Caki2 (cell line): Measurements from ENCODE around the gene MAST4. TPM values are rescaled to one million over a fixed set of nuclear protein-coding genes. Genes with fewer than 3 reads are reported as not detected.

Source experiments
- DNase-seq: peaks from one replicate; pipeline ENCODE4 v3.0.0-alpha.2; 2015; ENCODE audit warnings: low read depth
- in situ Hi-C: cut with HindIII; loops from 2 replicates; pipeline ENCODE4 v1.10.0; 2016; ENCODE audit warnings: low sequenced_read_pairs, low pct_unique_long_range_greater_than_20kb, mixed read lengths
- total RNA-seq: library from RNA; depleted of rRNA; stranded (reverse); fragments of >200 nt; shearing (Covaris generic); gene quantifications from 2 replicates; pipeline ENCODE4 v1.2.3, GENCODE V29; 2014; ENCODE audit warnings: low replicate concordance

MAST4 gene
- total RNA-seq, 1 experiment from 2014 or later: not detected

- in situ Hi-C loops: no loop called here
- DNase-seq: no peak
These were observed 246.3 kb downstream of the MAST4 start for GRCh38 chr5:66842540-66842939.

- in situ Hi-C loops: no loop called here
- DNase-seq: no peak
These were observed 246.9 kb downstream of the MAST4 start for GRCh38 chr5:66843065-66843464.

GRCh38 chr5:66848749-66849641, 252.8 kb downstream of the MAST4 start:
- no peak for DNase-seq
- in situ Hi-C loops: no loop called here

GRCh38 chr5:66849803-66850202, 253.6 kb downstream of the MAST4 start:
- no peak for DNase-seq
- in situ Hi-C loops: no loop called here

- DNase-seq: no peak
- in situ Hi-C loops: no loop called here
These were observed 254.3 kb downstream of the MAST4 start for GRCh38 chr5:66850354-66851075.

- in situ Hi-C loops: no loop called here
These were observed 255.1 kb downstream of the MAST4 start for GRCh38 chr5:66851306-66851705.

GRCh38 chr5:66854416-66854815, 258.2 kb downstream of the MAST4 start:
- in situ Hi-C loops: no loop called here
- DNase-seq: no peak

More at GRCh38 chr5:66851306-66851705, 255.1 kb downstream of the MAST4 start:
- no peak for DNase-seq

DNA sequence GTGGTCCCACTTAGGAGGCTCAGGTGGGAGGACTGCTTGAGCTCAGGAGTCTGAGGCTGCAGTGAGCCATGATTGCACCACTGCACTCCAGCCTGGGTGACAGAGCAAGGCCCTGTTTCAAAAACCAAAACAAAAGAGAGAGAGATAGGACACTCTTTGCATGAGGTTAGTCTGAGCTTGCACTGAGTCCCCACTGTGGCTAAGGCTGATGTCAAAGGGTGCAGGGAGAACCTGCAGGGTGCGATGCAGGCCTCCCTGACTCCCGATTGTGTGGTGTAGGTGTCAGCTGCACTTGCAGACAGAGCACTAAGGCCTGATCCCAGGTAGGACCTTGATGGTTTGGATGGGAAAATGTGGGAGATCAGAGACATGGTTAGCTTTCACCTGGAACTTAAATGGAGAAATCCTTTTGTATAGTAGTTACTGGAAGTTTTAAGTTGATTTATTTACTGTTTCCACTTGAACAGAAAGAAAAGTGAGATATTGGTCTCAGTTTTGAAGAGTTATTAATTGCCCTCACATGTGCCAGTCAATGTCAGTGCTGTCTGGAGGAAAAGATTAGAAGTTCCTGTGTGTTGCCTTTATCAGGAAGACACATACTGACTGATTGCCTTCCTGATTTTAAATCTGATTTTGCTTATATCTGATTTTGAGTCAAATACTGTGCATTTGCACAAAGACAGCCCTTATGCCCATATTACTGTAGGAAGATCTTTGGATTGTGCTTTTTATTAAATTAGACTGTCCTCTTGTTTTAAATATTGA, 260.0 kb downstream of the MAST4 start:
- in situ Hi-C loops: no loop called here
- DNase-seq: no peak

DNA sequence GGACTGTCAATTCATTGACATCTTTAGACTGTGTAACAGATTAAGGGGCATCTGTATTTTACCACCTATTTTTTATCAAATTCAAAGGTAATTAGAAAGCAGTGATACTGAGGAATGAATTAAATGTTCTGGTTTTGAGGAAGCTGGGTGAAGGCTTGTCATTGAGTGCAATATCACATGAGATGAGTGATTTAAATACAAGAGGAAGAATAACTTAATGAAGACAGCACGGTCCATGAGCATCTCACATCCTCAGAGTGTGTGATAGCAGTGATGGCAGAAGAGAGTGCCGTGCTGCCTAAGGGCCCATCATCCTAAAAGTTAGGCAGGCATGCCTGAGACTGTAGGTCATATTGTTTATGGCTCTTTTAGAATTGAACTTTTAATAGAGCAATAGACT, 263.3 kb downstream of the MAST4 start:
- in situ Hi-C loops: no loop called here
- DNase-seq: no peak

- in situ Hi-C loops: no loop called here
- no peak for DNase-seq
These were observed 264.2 kb downstream of the MAST4 start for GRCh38 chr5:66860199-66860975.

- in situ Hi-C loops: no loop called here
- no peak for DNase-seq
These were observed 265.2 kb downstream of the MAST4 start for GRCh38 chr5:66861402-66861801.

DNA sequence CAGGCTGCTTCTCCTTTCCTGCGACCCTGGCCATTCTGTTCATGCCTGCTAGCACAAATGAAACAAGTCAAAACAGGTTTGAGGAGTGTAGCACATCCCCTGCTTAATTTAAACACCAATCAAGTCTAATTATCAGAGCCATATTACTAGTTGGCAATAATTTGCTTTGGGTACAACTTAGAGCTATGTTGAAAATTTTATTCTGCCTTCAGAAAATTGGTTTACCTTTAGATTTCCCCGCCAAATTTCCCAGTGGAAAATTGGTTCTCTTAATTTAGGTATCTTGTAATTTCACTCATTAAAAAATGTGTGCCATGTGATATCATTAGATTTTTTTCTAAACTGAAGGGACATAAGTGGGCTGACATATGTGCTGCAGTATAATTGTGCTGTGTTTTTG, 265.8 kb downstream of the MAST4 start:
- DNase-seq: no peak
- in situ Hi-C loops: no loop called here

DNA sequence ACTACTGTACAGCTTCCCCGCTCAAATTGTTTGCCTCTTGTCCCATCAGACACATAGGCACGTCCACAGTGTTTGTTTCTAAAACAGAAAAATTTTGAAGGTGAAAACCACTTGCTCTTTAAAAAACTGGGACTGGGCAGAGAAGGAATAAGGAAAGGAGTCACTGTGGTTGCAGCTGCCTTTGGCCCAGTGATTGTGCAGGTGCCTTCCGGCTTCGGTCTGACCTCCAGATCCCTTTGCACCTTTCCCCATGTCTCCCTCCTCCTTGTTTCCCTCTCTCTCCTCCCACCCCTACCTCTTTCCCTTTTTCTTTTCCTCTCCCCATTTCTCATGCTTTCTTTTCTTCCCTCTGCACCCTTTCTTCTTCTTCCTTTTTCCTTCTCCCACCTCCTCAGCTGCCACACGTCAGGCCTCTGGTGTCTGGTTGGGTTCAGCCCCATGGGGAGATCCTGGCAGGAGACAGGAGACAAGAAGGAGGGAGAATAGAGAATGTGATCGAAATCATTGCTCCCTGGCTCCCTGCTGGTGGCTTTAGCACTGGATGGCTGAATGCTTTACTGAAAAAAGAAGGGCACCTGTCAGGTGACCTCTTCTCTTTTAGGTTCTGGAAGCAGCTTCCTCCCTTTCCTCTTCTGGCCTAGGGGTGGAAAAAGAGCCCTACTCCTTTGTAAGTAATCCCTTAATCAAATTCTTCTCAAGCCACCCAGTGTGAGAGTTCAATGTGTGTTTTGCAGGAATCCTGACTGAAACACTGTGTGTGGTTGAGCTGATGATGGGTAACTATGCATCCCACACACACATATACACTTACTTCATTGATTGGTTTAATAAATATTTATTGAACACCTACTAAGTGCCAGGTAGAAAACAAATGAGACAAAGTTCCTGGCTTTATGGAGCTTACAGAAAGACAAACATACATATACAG, 267.3 kb downstream of the MAST4 start:
- in situ Hi-C loops: no loop called here
- DNase-seq: no peak

- no peak for DNase-seq
- in situ Hi-C loops: no loop called here
These were observed 268.2 kb downstream of the MAST4 start for GRCh38 chr5:66864240-66864884.

DNA sequence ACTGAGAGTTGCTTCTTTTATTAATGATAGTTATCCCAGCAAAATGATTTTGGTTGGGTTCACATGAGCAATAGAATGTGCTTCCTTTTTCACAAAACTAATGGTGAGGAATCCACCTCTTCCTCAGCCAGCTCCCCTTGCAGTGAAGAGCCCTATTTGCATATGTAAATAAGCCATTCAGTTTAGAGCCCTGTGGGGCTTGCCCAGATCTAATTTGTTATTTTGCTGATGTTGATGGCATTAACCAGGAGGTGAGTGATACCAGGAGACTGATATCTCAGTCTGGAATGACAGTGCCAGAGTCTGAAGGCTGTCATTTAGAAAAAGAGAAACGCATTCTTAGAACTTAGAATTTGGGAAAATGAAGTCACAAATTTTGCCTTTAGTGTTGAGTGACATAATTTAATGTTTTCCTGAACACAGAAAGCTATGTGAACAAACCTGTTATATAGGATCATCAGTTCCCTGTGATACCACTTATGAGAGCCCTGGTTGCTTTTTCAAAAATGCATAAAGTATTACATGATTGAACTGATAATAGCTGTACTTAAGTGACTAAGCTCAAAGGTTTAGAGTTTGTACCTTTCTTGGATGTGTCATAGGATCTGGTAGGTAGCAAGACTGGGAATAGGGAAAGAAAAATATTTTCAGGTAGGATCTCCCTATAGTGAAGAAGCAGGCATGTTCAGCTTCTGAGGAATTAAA, 271.6 kb downstream of the MAST4 start:
- in situ Hi-C loops: no loop called here
- DNase-seq: no peak

DNA sequence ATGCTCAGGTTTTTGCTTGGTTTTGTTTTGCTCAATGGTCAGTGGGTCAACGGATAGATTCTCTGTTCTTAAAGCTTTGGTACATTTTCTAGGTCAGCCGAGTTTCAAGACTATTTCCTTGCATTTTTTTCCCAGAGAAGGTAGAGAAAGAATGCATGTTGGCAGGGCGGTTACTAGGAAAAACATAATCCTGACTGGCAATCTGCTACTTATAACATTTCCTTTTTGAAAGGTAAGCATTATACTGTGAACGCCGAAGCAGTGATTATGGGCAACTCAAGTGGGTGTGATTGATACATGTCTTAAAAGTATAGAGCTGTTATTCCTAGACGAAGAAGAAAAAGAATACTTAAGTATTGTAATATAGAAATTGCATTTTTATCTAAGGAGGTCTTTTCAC, 273.2 kb downstream of the MAST4 start:
- no peak for DNase-seq
- in situ Hi-C loops: no loop called here
